ENCODE data around the gene ARL6IP5. TPM values are rescaled to one million over a fixed set of nuclear protein-coding genes. Genes with fewer than 3 reads are reported as not detected.

Gene ARL6IP5
- total and polyA plus RNA-seq, 4 donors: 25.1 to 46.0 (median 33.8) TPM

DNA sequence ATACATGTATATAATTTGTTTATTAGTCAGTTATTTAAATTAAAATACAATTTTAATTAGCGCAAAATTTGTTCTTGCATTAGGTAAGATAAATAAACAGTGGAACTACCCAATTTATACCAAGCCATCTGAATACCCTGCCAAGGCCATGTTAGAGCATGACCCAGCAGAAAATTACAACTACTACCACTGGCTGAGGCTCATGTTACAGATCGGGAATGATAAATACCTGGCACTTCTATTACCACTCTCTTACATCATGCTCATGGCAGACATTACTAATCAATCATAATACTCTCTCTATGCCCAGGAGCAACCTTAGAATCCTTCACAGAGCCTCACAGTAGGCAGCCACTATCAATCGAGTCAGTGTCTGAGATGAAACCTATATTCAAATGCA is 58.9 kb downstream of the ARL6IP5 start (continued):
- TF ChIP-seq, protein P1, sequence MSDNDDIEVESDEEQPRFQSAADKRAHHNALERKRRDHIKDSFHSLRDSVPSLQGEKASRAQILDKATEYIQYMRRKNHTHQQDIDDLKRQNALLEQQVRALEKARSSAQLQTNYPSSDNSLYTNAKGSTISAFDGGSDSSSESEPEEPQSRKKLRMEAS (IDR thresholded peaks at IDR 0.05): no peak
- no peak for TF ChIP-seq EGR1 (IDR thresholded peaks at IDR 0.05; ENCODE audit: low read depth in 2 of 2)

DNA sequence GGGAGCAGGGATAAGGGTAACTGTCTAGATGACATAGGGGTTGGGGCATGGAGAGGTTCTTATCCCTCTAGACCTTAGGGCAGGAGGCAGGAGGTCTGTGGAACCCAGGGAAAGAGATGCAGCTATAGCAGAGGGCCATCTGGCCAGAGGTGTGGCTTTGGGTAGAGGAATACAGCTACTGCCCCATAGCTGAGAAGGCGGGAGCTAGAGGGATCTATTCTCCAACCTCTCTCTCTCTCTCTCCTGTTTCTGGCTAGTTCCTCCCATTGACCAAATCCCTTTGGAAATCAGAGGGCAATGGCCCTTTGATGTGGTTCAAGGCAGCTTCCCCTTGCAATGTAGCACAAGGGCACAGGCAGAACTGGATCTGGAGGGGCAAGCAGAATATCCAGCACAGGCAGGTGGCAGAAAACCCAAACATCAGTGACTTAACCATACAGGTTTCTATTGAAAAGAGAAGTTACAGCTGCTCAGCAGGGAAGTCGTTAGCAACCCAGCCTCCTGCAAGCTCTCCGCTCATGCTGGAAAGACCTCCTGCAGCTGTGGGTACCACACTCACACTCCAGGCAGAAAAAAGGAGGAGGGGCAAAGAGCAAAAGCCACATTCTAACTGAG is 60.0 kb downstream of the ARL6IP5 start:
- Histone ChIP-seq H3K9ac (ENCODE audit: low read depth in 1 of 2, low read length in 2 of 2) (no peak overlapping the region), H3K27me3 (ENCODE audit: control insufficient read depth in 4 of 4, insufficient read depth in 4 of 4, low read length in 3 of 4) (peaks cover 0 to under 1% (median 0%) of the 10 kb centered on the region in 4 donors), H3K27ac (ENCODE audit: low read depth in 1 of 2, low read length in 2 of 2) (no peak overlapping the region), H3K4me3 (ENCODE audit: low read depth in 1 of 3, low read length in 3 of 3) (no peak overlapping the region), H3K9me3 (ENCODE audit: control insufficient read depth in 4 of 4, low read length in 3 of 4) (no peaks in the 10 kb centered on the region), H3K36me3 (ENCODE audit: control insufficient read depth in 4 of 4, insufficient read depth in 3 of 4, low read depth in 1 of 4, low read length in 3 of 4) (no peaks in the 10 kb centered on the region), H3K4me1 (ENCODE audit: control insufficient read depth in 4 of 4, insufficient read depth in 4 of 4, low read length in 3 of 4) (peaks cover 0 to 1% (median 0%) of the 10 kb centered on the region in 4 donors)
- TF ChIP-seq GABPA (IDR thresholded peaks at IDR 0.05 in 1 of 2, conservative IDR thresholded peaks at IDR 0.05 in 1 of 2): no peak
- TF ChIP-seq RAD21 (IDR thresholded peaks at IDR 0.05): no peak
- TF ChIP-seq, protein P2, sequence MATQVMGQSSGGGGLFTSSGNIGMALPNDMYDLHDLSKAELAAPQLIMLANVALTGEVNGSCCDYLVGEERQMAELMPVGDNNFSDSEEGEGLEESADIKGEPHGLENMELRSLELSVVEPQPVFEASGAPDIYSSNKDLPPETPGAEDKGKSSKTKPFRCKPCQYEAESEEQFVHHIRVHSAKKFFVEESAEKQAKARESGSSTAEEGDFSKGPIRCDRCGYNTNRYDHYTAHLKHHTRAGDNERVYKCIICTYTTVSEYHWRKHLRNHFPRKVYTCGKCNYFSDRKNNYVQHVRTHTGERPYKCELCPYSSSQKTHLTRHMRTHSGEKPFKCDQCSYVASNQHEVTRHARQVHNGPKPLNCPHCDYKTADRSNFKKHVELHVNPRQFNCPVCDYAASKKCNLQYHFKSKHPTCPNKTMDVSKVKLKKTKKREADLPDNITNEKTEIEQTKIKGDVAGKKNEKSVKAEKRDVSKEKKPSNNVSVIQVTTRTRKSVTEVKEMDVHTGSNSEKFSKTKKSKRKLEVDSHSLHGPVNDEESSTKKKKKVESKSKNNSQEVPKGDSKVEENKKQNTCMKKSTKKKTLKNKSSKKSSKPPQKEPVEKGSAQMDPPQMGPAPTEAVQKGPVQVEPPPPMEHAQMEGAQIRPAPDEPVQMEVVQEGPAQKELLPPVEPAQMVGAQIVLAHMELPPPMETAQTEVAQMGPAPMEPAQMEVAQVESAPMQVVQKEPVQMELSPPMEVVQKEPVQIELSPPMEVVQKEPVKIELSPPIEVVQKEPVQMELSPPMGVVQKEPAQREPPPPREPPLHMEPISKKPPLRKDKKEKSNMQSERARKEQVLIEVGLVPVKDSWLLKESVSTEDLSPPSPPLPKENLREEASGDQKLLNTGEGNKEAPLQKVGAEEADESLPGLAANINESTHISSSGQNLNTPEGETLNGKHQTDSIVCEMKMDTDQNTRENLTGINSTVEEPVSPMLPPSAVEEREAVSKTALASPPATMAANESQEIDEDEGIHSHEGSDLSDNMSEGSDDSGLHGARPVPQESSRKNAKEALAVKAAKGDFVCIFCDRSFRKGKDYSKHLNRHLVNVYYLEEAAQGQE (IDR thresholded peaks at IDR 0.05): no peak
- TF ChIP-seq, protein P3, sequence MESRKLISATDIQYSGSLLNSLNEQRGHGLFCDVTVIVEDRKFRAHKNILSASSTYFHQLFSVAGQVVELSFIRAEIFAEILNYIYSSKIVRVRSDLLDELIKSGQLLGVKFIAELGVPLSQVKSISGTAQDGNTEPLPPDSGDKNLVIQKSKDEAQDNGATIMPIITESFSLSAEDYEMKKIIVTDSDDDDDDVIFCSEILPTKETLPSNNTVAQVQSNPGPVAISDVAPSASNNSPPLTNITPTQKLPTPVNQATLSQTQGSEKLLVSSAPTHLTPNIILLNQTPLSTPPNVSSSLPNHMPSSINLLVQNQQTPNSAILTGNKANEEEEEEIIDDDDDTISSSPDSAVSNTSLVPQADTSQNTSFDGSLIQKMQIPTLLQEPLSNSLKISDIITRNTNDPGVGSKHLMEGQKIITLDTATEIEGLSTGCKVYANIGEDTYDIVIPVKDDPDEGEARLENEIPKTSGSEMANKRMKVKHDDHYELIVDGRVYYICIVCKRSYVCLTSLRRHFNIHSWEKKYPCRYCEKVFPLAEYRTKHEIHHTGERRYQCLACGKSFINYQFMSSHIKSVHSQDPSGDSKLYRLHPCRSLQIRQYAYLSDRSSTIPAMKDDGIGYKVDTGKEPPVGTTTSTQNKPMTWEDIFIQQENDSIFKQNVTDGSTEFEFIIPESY (IDR thresholded peaks at IDR 0.05): no peak
- no peak for TF ChIP-seq RXRA (IDR thresholded peaks at IDR 0.05)
- TF ChIP-seq FOXA2 (IDR thresholded peaks at IDR 0.05): no peak
- no peak for TF ChIP-seq NR2F2 (IDR thresholded peaks at IDR 0.05)
- no peak for TF ChIP-seq YY1 (IDR thresholded peaks at IDR 0.05)
- no peak for TF ChIP-seq JUND (IDR thresholded peaks at IDR 0.05)
- no peak for TF ChIP-seq HNF4G (IDR thresholded peaks at IDR 0.05)
- TF ChIP-seq SP1 (IDR thresholded peaks at IDR 0.05): no peak
- no peak for TF ChIP-seq FOXA1 (IDR thresholded peaks at IDR 0.05)
- TF ChIP-seq HNF4A (conservative IDR thresholded peaks at IDR 0.05): no peak
- TF ChIP-seq, protein P4, sequence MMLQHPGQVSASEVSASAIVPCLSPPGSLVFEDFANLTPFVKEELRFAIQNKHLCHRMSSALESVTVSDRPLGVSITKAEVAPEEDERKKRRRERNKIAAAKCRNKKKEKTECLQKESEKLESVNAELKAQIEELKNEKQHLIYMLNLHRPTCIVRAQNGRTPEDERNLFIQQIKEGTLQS (IDR thresholded peaks at IDR 0.05): no peak
- TF ChIP-seq, protein P5, sequence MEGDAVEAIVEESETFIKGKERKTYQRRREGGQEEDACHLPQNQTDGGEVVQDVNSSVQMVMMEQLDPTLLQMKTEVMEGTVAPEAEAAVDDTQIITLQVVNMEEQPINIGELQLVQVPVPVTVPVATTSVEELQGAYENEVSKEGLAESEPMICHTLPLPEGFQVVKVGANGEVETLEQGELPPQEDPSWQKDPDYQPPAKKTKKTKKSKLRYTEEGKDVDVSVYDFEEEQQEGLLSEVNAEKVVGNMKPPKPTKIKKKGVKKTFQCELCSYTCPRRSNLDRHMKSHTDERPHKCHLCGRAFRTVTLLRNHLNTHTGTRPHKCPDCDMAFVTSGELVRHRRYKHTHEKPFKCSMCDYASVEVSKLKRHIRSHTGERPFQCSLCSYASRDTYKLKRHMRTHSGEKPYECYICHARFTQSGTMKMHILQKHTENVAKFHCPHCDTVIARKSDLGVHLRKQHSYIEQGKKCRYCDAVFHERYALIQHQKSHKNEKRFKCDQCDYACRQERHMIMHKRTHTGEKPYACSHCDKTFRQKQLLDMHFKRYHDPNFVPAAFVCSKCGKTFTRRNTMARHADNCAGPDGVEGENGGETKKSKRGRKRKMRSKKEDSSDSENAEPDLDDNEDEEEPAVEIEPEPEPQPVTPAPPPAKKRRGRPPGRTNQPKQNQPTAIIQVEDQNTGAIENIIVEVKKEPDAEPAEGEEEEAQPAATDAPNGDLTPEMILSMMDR (IDR thresholded peaks at IDR 0.05; ENCODE audit: low read depth, low read length, missing input control): no peak
- TF ChIP-seq EGR1 (IDR thresholded peaks at IDR 0.05; ENCODE audit: low read depth in 2 of 2): no peak
- 85% methylated on average over 3 of the region's 3 CpGs for WGBS
- DNase-seq (ENCODE audit: low spot score): no peak
